Astrocyte of the spinal cord (primary cell): Measurements from ENCODE around the gene ZSCAN22.

Source experiments
- DNase-seq: peaks from one replicate; pipeline ENCODE4 v3.0.0; 2011; ENCODE audit warnings: low read depth, low spot score
- H3K4me3 ChIP-seq: 2 replicates; pipeline ENCODE4 v1.5.1; 2011; ENCODE audit warnings: low read depth, mild to moderate bottlenecking, low read length, moderate library complexity
- CTCF ChIP-seq: IDR thresholded peaks from 2 replicates; pipeline ENCODE4 v1.5.1; 2012; ENCODE audit warnings: low read depth, mild to moderate bottlenecking, low read length, inconsistent platforms
- in situ Hi-C: cut with HindIII; loops from 2 replicates; pipeline ENCODE4 v1.10.0; 2017; ENCODE audit warnings: low sequenced_read_pairs

The ZSCAN22 gene

GRCh38 chr19:58332697-58333096 lies 5.9 kb downstream of the ZSCAN22 start:
- DNase-seq, result no peak
- in situ Hi-C loops, result no loop called here
- H3K4me3 ChIP-seq, result no peak overlapping the region
- no peak for TF ChIP-seq CTCF

- DNase-seq, result no peak
- no peak for TF ChIP-seq CTCF
- no peak overlapping the region for H3K4me3 ChIP-seq
- in situ Hi-C loops, result no loop called here
Observed at GRCh38 chr19:58334691-58335249, 8.0 kb downstream of the ZSCAN22 start.

DNA sequence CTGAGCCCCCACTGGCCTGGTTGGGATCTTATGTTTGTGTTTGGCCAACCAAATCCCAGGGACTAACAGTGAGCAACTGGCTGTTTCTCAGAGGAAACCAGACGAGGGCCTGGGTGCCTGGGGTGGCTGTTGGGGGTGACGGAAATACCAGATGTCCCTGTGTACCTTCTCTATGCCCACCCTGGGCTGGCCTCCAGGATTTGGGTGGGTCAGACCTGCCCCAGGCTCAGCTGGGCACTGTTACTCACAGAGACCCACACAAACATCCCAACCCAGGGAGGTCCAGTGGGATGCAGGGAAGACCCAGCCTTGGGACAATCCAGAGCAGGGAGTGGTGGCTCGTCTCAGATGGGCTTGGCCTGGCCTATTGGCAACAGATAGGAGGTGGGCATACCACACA lies 8.8 kb downstream of the ZSCAN22 start:
- no peak overlapping the region for H3K4me3 ChIP-seq
- in situ Hi-C loops, result no loop called here

DNA sequence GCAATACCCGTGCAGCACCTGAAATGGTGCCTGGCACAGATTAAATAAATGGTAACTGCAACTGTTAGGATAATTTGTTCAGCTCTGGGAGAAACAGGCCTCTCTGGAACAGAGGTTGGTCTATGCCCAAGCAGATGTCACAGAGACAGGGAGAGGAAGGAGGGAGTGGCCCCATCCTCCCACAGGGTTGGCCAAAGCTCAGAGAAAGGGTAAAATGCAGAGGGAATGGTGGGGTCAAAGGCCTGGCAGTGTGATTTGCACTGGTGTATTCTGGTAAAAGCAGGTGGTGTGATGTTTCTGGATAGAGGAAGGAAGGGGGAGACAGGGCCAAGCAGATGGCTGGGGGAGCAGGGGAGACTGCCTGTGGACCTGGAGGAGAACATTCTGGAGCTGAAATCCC lies 9.4 kb downstream of the ZSCAN22 start:
- no peak overlapping the region for H3K4me3 ChIP-seq
- no peak for DNase-seq
- no peak for TF ChIP-seq CTCF
- in situ Hi-C loops, result no loop called here

More for the DNA sequence above, 8.8 kb downstream of the ZSCAN22 start:
- DNase-seq, result no peak
- TF ChIP-seq CTCF, result no peak

GRCh38 chr19:58336820-58337219 lies 10.0 kb downstream of the ZSCAN22 start:
- TF ChIP-seq CTCF, result no peak
- no peak overlapping the region for H3K4me3 ChIP-seq
- no peak for DNase-seq
- in situ Hi-C loops, result no loop called here

DNA sequence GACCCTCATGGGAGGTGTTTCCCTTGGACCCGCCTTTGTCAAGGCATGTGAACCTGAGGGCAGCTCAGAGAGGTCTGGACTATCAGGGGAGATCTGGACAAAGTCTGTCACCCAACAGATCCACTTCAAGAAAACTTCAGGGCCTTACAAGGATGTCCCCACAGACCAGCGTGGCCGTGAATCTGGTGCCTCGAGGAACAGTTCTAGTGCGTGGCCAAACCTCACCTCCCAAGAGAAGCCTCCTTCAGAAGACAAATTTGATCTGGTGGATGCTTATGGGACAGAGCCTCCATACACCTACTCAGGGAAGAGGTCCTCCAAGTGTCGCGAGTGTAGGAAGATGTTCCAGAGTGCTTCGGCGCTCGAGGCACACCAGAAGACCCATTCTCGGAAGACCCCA lies 11.5 kb downstream of the ZSCAN22 start:
- no peak for TF ChIP-seq CTCF
- DNase-seq, result no peak
- in situ Hi-C loops, result no loop called here
- H3K4me3 ChIP-seq, result no peak overlapping the region
